Activated T-helper 1 cell treated with anti-CD3 and anti-CD28 coated beads, Interleukin-2, amount 50 U/mL, for 16 hours (primary cell): ENCODE results near the gene SYNJ1.
"Not testable (repeated sequence)": the region's sequence is repeated elsewhere in the genome, so short reads cannot be mapped to it uniquely, and the experiment has no call there.

Experiments used
- DNase-seq, 2 donors: peaks; one replicate each; pipeline ENCODE4 v3.0.0-alpha.2; 2020; ENCODE audit warnings: low read depth in 1 of 2, low spot score in 1 of 2

SYNJ1 gene

DNA sequence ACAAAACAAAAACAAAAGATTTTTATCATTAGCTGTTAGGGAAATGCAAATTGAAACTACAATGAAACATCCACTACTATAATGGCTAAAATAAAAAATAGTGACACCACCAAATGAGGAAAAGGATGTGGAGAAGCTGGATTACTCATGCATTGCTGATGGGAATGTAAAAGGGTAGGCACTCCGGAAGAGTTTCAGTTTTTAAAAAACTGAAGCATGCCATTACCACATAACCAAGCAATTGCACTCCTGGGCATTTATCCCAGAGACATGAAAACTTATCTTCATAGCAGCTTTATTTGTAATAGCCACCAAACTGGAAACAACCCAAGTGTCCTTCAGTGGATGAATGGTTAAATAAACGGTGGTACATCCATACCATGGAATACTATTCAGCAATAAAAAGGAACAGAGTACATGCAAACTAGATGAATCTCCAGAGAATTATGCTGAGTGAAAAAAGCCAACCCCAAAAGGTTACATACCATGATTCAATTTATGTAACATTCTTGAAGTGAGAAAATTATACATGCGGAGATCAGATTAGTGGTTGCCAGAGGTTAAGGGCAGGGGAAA lies 101.1 kb downstream of the SYNJ1 start:
- no peak for DNase-seq

DNA sequence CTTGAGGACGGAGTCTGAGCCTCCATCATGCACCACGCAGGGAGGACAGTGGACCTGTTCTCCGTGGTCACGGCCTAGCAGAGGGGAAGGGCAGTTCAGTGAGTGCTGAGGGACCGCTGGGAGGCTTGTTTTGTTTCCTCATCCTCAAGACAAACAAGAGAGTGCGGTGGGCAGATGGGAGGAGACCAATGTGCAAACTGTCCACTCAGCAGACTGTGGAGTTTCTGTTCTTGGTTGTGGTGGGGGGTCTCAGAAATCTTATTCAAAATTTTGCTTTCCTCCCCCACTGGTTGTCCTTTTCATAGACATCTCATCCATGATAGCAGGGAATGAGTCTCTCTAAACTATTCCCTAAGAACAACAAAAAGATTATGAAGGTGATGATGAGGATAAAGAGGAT lies 109.6 kb downstream of the SYNJ1 start:
- not testable (repeated sequence) for DNase-seq

DNA sequence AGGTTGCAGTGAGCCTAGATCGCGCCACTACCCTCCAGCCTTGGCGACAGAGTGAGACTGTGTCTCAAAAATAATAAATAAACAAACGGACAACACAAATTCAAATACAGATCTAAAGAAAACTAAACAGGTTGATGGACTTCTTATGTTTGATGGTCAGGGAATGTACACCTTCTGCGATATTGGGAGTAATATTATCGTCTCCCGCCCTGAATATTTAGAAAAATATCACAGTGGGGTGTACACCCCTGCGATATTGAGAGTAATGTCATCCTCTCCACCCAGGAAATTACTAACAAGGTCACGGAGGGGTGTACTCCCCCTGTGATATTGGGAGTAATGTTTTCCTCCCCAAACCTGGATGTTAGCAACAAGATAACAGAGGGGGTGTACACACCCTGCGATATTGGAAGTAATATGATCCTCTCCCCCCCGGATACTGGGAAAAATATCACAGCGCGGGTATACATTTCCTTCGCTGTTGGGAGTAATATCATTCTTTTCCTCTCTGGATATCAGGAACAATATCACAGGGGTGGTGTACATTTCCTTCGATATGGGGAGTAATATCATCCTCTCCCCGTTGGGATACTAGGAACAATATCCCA lies 114.3 kb downstream of the SYNJ1 start:
- no peak for DNase-seq

DNA sequence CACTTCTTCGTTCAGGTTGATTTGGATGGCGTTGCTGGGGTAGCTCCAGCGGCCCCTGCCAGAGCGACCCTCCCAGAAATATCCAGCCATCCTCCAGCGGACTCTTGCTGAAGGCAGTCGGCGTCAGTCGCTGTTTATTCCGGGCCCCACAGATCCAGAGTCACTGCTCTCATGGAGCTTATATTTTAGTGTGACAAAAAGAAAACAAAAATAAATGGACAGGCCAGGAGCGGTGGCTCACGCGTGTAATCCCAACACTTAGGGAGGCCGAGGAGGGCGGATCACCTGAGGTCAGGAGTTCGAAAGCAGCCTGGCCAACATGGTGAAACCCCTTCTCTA lies 114.8 kb downstream of the SYNJ1 start:
- no peak for DNase-seq

DNA sequence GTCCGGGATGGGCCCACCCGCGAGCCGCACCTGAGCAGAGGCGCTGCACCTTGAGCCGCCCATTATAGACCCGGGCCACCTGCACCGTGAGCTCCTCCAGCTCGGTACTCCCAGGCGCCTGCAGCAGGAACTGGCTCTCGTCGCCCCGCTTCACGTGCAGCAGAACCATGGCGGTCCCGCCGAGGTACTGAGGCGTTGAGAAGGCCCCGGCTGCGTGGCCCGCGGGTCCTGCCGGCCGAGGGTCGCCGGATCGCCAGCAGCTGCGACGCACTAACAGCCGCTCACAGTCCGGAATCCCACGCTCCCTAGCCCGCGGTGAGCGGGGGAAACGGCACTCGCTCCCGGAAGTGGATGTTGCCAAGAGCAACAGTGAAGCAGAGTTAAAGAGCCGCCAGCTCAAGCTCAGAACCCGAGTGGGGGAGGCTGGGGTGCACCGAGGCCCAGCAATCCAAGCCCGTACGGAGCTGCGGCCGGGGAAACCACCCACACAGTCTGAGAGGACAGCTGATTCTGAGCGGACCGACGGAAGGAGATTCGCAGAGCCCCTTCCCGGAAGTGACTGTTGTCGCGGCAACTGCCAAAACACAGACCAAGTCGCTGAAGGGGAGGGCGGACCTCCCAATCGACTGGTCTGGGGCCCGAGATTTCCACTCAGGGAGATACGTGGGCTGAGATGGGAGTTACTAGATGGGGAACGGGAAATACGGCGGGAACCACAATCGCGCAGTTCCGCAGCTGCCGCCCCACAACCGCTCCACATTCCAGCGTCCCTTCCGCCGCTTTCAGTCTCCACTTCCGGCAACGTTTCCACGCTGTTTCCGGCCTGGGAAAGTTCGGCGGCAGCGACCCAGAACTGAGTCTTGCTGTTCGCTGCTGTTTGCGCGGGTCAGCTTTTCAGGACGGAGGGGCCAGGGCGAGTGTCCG lies 115.5 kb downstream of the SYNJ1 start, which contains the start of gene CFAP298:
TSS of gene CFAP298 (minus strand) at position 303 of the 924 bp plus-strand sequence. CDS start at position 169, 134 bp downstream.
- DNase-seq, result peak; percentile 75

DNA sequence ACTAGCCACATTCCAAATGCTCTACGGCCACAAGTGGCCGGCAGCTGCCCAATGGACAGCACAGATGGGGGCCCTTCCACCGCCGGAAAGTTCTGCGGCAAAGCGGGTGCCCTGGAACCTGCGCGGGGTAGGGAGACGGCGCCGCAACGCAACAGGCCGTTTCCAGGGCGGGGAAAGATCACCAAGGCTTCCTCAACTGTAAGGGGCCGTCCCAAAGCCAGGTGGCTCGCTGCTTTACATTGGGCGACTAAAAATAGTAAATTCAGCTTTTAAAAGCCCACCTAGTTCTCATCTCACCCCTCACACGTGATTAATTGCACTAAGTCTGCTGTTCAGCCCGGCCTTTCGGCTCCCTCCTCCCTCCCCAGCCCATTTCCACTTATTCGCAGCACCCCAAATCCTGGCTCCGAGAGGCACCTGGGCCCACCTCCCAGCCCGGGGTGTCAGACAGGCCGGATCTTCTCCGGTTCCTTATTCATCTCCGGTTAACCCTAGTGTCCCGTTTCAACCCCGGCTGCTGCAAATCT lies 116.3 kb downstream of the SYNJ1 start:
- DNase-seq, result peak in 1 of 2 donors; percentile 8

DNA sequence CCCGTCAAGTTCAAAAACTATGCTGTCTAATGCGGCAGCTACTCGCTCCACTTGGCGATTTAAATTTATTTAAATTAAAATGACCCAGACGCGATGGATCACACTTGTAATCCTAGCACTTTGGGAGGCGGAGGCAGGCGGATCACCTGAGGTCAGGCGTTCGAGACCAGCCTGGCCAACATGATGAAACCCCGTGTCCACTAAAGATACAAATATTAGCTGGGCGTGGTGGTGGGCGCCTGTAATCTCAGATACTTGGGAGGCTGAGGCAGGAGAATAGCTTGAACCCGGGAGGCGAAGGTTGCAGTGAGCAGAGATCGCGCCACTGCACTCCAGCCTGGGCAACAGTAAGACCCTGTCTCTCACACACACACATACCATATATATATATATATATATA lies 116.9 kb downstream of the SYNJ1 start:
- not testable (repeated sequence) for DNase-seq

DNA sequence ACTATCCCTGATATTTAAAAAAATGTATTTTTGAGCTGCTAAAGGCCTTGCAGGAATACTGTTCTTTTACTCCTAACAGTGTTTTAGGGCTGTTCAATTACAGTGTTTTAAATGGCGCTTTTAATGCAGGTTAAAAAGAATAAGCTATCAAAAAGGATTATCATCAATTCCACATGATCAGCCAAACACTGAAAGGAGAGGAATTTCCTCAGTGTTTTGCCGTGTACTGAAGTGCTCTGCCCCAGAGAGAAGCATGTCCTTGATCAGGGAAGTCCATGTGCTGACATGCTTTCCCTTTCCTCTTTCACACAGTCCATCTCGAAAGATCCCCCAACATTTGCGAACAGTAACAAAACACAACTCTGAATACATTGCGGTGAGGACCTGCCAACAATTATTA lies 119.0 kb downstream of the SYNJ1 start:
- no peak for DNase-seq

DNA sequence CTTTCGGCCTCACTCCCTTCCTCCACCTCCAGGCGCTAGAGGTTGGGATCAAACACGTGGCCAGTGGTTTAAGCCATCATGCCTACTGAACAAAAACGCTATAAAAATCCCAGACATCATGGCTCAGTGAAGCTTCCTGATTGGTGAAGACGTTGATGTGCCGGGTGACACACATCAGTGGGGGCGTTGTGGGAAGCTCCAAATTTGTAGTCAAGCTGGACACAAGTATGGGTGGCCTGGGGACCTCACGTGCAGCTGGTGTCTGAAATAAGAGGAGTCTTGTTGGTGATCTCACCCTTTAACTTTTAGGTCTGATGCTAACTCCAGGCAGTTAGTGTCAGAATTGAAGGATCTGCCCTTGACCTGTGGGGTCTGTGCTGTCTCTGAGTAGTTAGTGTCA lies 122.3 kb downstream of the SYNJ1 start:
- no peak for DNase-seq

DNA sequence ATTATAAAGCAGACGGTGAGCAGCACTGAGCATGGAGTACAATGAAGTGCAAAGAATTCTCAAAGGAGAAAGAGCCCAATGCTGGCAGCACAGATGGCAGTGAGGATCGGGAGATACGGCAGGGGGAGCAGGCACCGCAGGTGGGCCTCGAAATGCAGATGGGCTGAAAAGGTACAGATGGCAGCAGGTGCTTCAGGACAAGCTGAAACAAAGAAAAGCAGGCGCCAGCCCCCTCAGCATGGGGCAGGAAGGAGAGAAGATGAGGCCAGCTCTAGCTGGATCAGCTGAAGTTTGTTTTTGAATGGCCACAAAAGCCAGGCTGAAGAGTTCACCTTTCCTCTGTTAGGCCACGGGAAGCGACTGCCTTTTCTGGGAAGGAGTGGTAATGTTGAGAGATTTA lies 123.3 kb downstream of the SYNJ1 start:
- DNase-seq, result no peak

DNA sequence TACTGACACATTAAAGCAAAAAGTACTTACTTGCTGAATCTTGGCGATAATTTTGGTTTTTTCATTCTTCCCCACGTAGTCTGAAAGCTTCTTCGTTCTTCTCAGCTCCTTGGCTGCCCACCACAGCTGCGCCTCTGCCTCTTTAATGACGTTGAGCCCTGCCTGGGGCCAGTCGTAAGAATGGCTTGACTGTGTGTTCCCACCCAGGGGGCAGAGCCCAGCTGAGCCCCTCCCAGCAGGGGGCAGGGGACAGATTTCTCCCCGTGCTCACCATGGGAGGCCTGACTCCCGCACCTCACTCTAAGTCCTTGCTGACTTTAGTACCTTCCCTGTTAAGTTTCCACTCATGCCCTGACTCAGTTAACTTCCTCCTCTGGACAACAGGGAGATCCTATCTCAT lies 124.7 kb downstream of the SYNJ1 start:
- no peak for DNase-seq

DNA sequence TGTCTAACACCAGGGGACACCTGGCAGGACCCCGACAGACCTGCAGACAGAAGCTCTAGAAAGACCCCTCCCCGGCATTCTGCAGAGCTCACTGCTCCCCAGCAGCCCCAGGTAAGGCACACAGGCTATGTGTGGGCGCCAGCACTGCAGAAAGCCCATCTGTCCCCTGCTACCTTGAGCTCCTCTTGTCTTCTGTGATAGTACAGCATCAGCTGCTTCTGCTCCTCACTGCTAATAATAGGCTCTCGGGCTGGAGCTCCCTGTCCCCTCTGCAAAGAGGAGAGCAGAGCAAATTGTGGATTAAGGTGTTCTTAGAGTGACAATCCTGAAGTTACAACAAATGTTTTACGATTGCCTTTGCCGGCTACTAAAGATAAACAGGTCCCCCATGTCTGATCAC lies 125.7 kb downstream of the SYNJ1 start:
- DNase-seq, result no peak

DNA sequence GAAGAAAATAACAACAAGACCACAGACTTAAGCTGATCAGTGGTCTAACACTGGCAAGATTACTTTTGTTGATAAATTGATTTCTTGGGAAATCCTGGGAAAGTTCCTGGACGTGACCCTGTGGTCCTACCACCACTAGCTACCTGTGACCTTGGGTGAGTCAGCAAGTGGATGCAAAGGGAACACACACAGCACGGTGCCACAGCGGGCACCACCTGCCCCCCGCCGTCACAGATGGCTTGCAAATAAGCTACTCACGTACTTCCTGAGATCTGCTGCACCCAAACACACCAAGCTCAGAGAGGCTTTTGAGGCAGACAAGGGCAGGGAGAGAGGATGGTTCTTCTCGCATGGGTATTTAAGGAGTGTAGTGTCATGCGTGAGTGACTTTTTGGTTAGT lies 128.3 kb downstream of the SYNJ1 start:
- no peak for DNase-seq

DNA sequence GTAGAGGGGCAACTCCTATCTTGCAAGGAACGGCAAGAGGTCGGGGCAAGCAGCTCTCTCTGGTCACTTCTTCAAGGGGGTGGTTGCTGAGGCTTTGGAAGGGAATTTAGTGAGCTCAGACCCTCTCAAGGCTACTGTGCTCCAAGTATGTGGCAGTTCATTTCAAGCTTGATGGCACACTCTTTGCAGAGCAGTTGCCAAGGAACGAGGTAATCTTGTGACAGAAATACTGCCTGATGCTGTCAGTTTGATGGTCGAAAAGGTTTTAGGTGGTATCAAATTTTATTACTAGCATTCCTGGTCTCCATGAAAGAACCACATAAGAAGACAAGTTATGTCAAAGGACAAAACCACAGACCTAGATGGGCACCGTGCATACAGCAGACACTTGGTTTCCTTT lies 128.7 kb downstream of the SYNJ1 start:
- no peak for DNase-seq

DNA sequence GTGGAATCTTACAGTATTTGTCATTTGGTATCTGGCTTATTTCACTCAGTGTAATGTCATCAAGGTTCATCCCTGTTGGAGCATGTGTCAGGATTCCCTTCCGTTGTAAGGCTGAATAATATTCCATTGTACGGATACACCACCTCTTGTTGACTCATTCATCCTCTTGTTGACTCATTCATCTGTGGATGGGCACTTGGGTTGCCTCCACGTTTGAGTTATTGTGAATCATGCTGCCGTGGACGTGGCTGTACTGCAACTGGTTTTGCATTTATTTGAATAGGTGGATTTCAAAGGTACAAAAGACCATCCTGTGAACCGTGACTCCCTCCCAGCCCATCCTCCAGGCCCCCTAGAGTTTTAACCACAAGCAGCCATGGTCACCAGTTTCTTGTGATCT lies 130.6 kb downstream of the SYNJ1 start:
- no peak for DNase-seq

DNA sequence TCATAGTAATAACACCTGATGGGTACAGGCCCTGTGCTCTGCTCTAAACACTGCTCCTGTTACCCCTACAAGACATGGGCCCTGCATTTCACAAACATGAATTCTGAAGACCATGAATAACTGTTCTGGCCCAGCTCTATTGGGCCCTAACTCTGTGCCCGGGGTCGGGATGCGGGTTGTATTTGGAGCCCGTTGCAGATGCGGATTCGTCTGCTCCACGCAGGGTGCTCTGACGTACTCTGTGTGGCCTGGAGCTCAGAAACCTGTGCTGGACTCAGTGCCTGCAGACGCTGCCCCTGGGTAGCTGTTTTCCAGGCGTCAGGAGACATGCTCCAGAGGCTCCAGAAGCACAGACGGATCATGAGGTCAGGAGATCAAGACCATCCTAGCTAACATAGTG lies 132.4 kb downstream of the SYNJ1 start:
- no peak for DNase-seq

DNA sequence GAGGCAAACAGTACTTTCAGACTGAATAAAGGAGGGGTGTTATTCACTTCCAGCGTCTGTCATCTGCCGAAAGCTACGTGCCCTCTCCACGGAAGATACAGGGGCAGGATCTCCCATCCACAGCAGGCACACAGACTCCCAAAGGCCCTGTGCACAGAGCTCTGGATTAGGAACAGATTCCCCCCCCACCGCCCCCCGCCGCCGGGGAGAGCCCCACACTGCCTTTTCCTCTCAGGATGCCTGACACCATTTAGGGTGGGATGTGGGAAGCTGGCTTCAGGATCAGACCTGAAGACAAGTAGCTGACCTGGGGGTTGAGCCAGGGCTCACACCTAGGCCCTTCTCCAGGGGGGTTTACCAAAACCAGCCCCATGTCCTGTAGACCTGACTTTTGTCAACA lies 134.1 kb downstream of the SYNJ1 start:
- no peak for DNase-seq

DNA sequence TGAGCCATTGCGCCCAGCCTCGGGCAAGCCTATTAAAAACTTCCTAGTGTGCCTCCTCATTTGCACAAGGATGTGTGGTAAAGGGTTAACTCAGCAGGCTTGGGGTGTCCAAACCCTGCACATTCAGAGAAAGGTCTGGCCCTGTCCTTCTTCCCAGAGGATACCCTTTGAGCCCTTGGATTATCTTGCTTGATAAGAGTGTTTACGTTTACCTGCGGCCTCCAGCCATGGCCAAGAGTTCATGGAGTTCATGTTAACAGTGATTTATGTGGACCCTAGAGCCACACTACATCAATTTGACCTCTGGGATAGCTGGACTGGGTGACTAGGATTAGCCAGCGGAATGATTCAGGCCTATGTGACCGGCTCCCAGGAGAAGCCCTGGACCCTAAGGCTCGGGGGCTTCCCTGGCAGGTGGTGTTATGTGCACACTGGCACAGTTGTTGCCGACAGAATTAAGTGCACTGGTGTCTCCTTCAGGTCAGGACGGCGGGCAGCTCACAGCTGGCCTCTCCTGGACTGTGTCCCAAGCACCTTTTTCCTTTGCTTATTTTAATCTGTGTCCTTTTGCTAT lies 134.8 kb downstream of the SYNJ1 start:
- no peak for DNase-seq

DNA sequence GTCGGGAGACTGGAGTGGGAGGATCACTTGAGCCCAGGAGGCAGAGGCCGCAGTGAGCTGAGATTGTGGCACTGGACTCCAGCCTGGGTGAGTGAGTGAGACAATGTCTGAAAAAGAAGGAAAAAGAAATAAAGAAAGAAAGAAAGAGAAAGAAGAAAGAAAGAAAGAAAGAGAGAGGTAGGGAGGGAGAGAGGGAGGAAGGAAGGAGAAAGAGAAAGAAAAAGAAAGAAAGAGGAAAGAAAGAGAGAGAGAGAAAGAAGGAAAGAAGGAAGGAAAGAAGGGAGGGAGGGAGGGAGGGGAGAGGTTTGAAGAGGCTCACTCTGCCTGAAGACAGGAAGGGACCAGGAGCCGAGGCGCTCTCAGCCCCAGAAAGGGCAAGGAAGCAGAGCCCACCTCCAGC lies 137.7 kb downstream of the SYNJ1 start:
- DNase-seq, result no peak

DNA sequence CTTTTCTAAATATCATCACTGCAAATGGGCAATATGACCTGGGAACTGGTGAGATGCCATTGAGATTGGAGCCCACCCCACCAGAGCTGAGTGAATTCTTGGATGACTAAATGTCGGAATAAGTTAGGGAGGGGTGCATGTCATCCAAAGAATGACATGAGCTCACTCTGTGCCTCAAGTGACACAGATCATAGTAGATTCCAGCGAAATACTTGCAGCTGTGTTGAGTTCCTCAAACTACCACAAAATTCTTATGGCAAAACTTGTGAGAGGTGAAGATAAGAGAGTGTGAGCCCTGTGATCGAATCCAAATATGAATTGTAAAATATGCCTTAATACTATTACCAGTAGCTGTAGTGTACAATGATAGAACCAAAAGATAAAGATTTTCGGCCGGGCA lies 140.2 kb downstream of the SYNJ1 start:
- DNase-seq, result no peak

DNA sequence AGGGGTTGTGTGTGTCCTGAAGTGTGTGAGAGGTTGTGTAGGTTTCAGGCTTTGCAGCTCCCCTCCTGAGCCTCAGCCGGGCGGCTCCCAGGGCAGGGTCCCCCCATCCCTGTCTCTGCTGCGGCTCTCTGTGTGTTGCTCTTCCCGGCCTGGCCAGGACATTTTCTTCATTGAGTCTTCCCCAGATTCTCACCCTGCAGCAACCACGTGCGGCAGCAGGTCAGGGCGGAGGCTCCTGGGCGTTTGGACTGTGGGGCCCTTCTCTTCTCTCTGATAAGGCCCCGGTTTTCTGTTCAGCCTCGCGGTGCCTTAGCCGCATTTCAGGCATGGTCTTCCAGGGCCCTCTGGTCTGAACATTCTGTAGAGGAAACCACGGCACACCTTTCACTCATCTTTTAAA lies 140.7 kb downstream of the SYNJ1 start:
- no peak for DNase-seq

DNA sequence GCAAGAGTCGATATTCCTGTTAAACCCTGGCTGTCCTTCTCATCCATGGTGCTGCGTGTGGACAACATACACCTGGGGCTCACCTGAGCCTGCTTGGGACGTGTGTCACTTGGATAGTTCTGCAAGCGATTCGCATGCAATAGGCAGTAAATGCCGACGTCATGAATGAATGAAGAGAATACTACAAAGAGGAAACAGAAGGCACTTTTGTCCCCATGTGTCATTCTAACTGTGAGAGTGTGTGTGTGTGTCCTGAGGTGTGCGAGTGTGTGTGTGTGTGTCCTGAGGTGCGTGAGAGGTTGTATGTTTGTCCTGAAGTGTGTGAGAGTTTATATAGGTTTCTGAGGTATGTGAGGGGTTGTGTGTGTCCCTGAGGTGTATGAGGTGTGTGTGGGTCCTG lies 141.8 kb downstream of the SYNJ1 start:
- DNase-seq, result no peak
